HG03095 (cell line): ENCODE measurements around the gene PHLDB1.

Source experiments
- ATAC-seq: cut with Tn5 transposase; IDR thresholded peaks from one replicate; pipeline ENCODE4 v1.9.1; 2021; ENCODE audit warnings: moderate library complexity; ENCODE audit not compliant: unreplicated experiment

PHLDB1 gene

DNA sequence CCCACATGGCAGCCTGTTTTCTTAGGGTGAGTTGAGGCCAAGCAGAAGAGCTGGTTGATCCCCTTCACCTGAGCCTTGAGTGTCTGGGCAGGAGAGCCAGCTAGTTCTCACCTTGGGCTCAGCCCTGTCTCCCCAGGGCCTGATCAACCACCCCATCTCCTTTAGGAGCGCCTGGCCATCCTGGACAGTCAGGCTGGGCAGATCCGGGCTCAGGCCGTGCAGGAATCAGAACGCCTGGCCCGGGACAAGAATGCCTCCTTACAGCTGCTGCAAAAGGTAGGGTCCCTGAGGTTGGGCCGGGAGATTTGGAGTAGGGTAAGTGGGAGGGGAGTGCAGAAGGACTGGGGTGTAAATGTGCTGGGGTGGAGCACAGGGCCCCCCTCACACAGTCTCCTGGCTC lies 31.3 kb downstream of the PHLDB1 start:
- no peak for ATAC-seq

- ATAC-seq = no peak
Measured at GRCh38 chr11:118639899-118640298, 32.5 kb downstream of the PHLDB1 start.

DNA sequence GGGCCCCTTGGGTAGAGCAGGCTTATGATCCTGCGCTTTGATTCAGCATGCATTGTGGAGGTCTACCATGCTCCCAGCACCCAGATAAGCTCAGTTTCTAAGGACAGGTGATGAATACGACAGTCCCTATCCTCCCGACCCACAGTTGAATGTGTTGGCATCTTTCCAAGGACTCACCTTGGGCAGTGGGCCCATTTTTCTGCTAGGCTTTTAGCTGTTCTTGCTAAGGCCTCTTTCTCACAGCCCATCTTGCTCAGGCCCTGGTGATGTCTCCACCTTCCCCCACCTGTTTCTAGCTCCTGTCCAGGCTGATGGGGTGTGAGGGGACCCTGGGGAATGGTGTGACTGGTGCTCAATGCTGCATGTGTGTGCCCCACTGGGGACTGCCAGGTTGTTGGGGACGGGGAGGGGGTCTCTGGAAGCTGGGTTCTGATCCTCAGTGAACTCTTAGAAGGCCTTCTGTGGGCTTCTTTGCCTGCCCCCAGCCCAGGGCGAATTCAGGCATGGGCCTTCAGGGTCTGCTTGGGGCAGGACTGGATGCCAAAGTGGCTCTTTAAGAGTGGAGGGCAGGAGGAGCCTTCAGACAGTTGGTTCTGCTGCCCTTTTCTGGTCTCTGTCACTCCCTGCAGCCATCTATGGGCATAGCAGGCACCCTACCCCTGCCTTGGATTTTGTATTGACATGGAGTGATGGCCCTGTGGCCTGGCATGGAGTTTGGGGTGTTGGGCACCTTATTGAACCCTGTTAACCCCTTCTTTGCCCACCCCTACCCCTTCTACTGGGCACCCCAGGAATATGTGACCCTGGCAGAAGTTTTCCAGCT lies 33.1 kb downstream of the PHLDB1 start:
- ATAC-seq = no peak

DNA sequence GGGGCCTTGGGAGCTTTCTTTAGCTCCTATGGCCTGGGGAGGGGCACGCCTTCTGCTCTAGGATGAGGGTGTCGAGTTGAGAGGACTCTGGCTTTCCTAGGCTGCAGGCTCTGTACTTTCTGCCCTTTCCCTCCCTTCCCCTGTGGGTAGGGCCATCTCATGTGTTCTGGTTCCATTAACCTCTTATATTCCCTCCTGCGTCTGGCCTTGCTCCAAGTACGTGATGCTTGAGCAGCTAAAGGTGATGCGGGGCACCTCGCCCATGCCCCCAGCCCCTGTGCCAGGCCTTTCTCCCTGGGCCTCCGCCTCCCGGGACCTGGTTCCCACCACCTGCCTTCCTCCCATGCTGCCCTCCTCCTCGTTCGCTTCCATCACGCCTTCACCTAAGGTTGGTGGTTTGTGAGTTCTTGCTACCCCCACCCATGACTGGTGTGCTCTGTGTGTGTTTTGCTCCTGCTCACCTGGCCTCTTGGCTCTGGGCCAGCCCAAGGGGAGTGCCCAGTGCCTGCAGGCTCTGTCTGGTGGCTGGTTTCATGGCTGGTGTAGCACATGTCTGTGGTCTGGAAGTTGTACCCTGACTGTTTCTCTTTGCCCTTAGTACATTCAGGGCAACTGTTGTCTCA lies 34.1 kb downstream of the PHLDB1 start:
- ATAC-seq = no peak

- ATAC-seq = no peak
Measured at GRCh38 chr11:118643142-118643994, 36.0 kb downstream of the PHLDB1 start.

- no peak for ATAC-seq
Measured at GRCh38 chr11:118643995-118644345, 36.6 kb downstream of the PHLDB1 start.

- ATAC-seq = no peak
Measured at GRCh38 chr11:118644496-118644895, 37.1 kb downstream of the PHLDB1 start.

GRCh38 chr11:118645066-118645715 lies 37.8 kb downstream of the PHLDB1 start:
- no peak for ATAC-seq

DNA sequence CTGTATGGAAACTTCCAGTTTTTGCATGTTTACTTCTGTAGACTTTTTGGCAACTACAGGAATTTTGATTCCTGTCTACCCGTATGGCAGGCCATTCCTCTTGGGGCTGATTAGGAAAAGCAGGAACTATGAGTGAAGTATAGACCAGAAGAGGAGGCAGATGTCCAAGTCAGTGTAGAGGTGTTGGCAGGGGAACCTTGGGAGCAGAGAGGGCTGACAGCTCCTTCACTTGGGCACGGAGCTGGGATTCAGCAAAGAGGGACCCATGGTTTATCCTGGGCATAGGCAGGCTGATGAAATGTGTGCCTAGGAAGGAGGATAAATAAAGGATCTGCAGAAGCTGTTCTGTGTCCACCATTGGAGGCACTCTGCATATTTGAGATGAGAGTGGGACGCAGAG lies 39.0 kb downstream of the PHLDB1 start:
- ATAC-seq = no peak

DNA sequence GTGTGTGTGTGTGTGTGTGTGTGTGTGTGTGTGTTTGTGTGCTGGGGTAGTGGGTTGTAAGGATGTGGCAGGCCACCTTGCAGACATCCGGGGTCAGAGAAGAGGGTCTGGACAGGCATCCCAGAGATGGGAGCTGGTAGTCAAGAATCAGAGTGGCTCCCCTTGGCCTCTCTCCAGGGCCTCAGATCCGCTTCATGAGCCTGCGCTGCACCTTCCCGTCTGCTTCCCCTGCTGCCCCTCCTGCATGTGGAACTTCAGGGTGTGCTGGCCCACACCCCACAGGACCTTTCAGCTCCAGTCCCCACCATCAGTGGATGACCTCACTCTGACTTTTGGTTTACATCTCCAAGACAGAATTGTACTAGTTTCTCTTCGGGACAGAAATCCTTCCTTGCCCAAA lies 40.9 kb downstream of the PHLDB1 start:
- no peak for ATAC-seq

DNA sequence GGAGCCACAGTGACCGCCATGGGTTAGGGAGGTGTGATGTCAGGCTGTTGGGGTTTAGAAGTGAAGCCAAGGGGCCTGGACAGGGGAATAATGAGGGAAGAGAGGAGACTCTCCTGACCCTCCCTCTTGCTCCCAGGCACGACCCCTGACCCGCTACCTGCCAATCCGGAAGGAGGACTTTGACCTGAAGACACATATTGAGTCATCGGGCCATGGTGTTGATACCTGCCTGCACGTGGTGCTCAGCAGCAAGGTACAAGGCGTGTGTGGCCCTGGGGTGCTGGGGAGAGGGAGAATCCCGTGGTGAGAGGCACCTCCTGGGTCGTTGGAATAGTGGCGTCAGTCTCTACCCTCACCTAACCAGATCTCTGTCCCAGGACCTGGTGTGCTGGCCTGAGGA lies 42.5 kb downstream of the PHLDB1 start:
- ATAC-seq = no peak

GRCh38 chr11:118650366-118650765 lies 43.0 kb downstream of the PHLDB1 start:
- ATAC-seq = no peak

DNA sequence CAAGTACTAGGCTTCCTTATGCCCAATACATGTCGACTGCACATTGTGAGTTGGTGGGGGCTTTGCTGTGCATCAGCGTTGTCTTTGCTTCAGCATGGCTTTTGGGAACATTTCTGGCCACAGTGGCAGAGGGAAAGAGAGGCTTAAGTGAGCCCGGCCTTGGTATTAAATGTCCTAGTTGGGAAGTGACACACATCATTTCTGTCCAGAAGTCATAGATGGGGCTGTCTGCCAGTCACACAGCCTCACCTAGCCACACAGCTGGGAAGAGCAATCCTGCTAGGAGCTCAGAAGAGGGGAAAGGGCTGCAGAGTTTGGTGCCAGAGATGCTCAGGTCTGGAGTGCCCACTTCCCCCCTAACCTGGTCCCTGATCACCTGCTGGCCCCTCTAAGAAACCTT lies 44.4 kb downstream of the PHLDB1 start:
- ATAC-seq = no peak

DNA sequence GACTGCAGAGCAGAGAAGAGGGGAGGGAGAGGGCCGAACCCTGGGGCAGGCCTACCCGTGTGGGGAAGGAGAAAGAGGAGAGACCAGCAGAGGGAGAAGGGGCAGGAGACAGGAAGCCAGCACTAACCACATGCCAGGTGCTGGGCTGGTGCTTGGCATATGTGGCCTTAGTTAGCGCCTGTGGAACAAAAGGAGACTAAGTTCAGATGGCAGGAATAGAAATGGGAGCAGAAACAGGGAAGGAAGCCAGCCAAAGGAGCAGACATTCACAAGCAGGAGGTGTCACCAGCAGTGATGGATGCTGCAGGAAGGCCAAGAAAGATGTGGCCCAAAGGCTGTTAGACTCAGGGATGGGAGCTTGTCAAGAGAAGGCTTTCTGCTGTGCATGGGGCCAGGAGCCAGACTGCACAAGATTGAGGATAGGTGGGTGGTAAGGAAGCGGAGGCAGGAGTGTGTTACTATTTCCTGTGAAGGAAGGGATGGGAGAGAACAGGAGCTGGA lies 45.3 kb downstream of the PHLDB1 start:
- ATAC-seq = no peak

DNA sequence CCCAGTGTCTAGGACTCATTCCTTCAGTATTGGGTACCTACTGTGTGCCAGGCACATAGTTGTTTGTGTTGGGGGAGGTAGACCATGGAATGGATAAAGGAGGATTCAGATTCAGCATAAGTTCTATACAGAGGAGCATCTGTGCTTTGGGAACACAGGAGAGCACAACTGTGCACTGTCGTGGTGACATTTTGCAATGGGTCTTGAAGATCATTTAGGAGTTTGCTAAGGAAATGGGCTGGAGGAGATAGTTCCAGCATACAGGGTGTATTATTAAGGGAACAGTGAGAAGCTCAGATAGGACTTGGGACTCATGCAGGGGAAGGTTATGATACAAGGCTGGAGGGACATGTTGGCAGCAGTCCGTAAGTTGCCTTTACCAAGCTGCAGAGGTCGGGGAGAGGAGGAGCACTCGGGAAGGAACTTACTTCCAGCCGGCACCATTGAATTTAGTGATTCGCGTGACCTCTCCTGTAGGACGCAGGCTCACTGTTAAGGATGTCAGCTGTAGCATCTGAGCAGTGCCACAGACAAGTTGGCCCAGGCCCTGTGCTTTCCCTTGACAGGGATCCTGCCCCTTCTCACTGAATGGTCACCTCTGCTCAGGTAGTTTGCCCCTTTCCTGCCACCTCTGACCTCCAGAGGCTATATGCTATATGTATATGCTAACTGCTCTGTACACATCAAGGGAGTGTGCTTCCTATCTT lies 46.4 kb downstream of the PHLDB1 start:
- no peak for ATAC-seq

- no peak for ATAC-seq
Measured at GRCh38 chr11:118655486-118656190, 48.2 kb downstream of the PHLDB1 start.

- ATAC-seq = no peak
Measured at GRCh38 chr11:118656563-118657165, 49.2 kb downstream of the PHLDB1 start.

- no peak for ATAC-seq
Measured at GRCh38 chr11:118657238-118657637, 49.8 kb downstream of the PHLDB1 start.

- no peak for ATAC-seq
Measured at GRCh38 chr11:118657709-118658428, 50.5 kb downstream of the PHLDB1 start.
